ENCODE measurements around the gene GPR26. TPM values are rescaled to one million over a fixed set of nuclear protein-coding genes. Genes with fewer than 3 reads are reported as not detected.

Gene GPR26
- total RNA-seq, 1 experiment from 2014 or later = 0.07 TPM

DNA sequence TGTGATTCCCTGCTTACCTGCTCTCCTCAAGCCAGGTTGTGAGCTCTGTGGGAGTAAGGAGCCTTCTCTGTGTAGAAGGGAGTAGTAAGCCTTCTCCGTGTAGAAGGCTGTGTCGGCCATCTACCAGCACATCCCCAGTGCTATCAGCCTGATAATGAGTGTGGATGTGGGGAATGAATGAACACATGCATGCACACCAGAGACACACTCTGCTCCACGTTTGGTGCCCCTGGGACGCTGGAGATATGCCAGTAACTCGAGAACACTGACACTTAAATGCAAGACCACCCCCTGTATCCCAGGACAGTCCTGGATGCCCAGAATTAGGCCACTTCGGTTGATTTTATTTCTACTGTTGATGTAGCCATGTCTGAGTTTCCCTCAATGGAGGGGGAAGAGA is 21.1 kb upstream of the GPR26 start:
- Histone ChIP-seq H3K4me1 (ENCODE audit: insufficient read depth, low read length) (peaks cover 14% of the 10 kb centered on the region; the same call in 1 of the 2 replicates), H3K9me3 (ENCODE audit: control insufficient read depth, low read depth, low read length) (no peaks in the 10 kb centered on the region), H3K23me2 (ENCODE audit: insufficient read length, low read depth, low read length, poor library complexity, severe bottlenecking) (no peaks in the 10 kb centered on the region), H2BK12ac (ENCODE audit: insufficient read length, low read depth, low read length) (no peak overlapping the region), H3K79me2 (ENCODE audit: insufficient read depth, low read length) (no peaks in the 10 kb centered on the region), H3K27me3 (ENCODE audit: insufficient read depth, low read length) (no peaks in the 10 kb centered on the region), H3T11ph (ENCODE audit: low read length) (no peak overlapping the region), H3K27ac (ENCODE audit: insufficient read length, low read depth, low read length) (no peak overlapping the region), H2AK5ac (ENCODE audit: insufficient read length, low read length) (no peak overlapping the region), H2BK5ac (ENCODE audit: insufficient read length, low read length) (no peak overlapping the region), H2BK20ac (ENCODE audit: low read depth, low read length, poor library complexity, severe bottlenecking) (no peak overlapping the region), H4K5ac (ENCODE audit: insufficient read length, low read depth, low read length) (no peak overlapping the region), H4K8ac (replicated peaks; ENCODE audit: insufficient read length, low read depth, low read length) (peak overlapping the region; percentile 9), H3K4ac (ENCODE audit: low read depth, low read length) (no peak overlapping the region), H3K14ac (ENCODE audit: insufficient read depth, low read length) (no peak overlapping the region), H3K18ac (ENCODE audit: insufficient read length, low read depth, low read length) (no peak overlapping the region), H3K23ac (ENCODE audit: insufficient read length, low read depth, low read length) (no peak overlapping the region), H4K20me1 (ENCODE audit: control insufficient read depth, insufficient read depth, insufficient read length) (no peaks in the 10 kb centered on the region), H3K9ac (ENCODE audit: extremely low read depth, insufficient read length, low read length) (no peak overlapping the region), H2BK15ac (ENCODE audit: low read depth, low read length) (no peak overlapping the region), H3K79me1 (ENCODE audit: insufficient read depth, low read depth, low read length, poor library complexity, severe bottlenecking) (no peaks in the 10 kb centered on the region), H3K4me2 (ENCODE audit: insufficient read depth, insufficient read length, low read length) (no peak overlapping the region), H3K56ac (ENCODE audit: insufficient read length, low read depth, low read length) (no peak overlapping the region), H4K91ac (ENCODE audit: insufficient read length, low read depth, low read length) (no peak overlapping the region), H2BK120ac (ENCODE audit: low read depth, low read length, poor library complexity, severe bottlenecking) (no peak overlapping the region), H2AFZ (ENCODE audit: low read length) (no peak overlapping the region)
- no peaks in the 10 kb centered on the region; a peak in 1 of 5 replicates for H3K9me3 Mint-ChIP-seq
- H3K27ac Mint-ChIP-seq = peak overlapping the region in 1 of 3 experiments; percentile 27; a peak in 1 of 7 replicates
- H3K4me1 Mint-ChIP-seq = peaks cover 27 to 32% of the 10 kb centered on the region in 2 experiments
- peaks cover 6% of the 10 kb centered on the region for H3K27me3 Mint-ChIP-seq (ENCODE audit: low read depth)
- no peaks in the 10 kb centered on the region for H3K36me3 Mint-ChIP-seq (ENCODE audit: insufficient read depth in 1 of 3, low read depth in 3 of 3)
- H3K4me3 Mint-ChIP-seq = no peak overlapping the region
- DNase-seq = no peak
- WGBS (ENCODE audit: extremely low coverage, insufficient read length, low lambda C conversion rate) = no CpG with 5 or more reads among the region's 6 CpGs
- TF ChIP-seq, protein P1, sequence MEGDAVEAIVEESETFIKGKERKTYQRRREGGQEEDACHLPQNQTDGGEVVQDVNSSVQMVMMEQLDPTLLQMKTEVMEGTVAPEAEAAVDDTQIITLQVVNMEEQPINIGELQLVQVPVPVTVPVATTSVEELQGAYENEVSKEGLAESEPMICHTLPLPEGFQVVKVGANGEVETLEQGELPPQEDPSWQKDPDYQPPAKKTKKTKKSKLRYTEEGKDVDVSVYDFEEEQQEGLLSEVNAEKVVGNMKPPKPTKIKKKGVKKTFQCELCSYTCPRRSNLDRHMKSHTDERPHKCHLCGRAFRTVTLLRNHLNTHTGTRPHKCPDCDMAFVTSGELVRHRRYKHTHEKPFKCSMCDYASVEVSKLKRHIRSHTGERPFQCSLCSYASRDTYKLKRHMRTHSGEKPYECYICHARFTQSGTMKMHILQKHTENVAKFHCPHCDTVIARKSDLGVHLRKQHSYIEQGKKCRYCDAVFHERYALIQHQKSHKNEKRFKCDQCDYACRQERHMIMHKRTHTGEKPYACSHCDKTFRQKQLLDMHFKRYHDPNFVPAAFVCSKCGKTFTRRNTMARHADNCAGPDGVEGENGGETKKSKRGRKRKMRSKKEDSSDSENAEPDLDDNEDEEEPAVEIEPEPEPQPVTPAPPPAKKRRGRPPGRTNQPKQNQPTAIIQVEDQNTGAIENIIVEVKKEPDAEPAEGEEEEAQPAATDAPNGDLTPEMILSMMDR (conservative IDR thresholded peaks at IDR 0.05) = no peak

Data from H9 (cell line).